Fibroblast of the aortic adventitia (primary cell): ENCODE data around the gene PCSK5. TPM values are rescaled to one million over a fixed set of nuclear protein-coding genes. Genes with fewer than 3 reads are reported as not detected.

Experiments used
- DNase-seq: peaks from one replicate; pipeline ENCODE4 v3.0.0-alpha.2; 2010; ENCODE audit warnings: low read depth
- H3K4me3 ChIP-seq: 2 replicates; pipeline ENCODE4 v1.5.1; 2011; ENCODE audit warnings: low read depth, mild to moderate bottlenecking, control low read depth, low read length, moderate library complexity
- CTCF ChIP-seq: IDR thresholded peaks from 2 replicates; pipeline ENCODE4 v1.5.1; 2011; ENCODE audit warnings: mild to moderate bottlenecking, low read length, control low read depth, inconsistent platforms; ENCODE audit not compliant: insufficient read depth
- total RNA-seq: library from RNA; depleted of rRNA; stranded (reverse); fragments of >200 nt; gene quantifications from 2 replicates; pipeline ENCODE4 v1.2.3, GENCODE V29; 2012; ENCODE audit warnings: low replicate concordance

Gene PCSK5
- total RNA-seq, 1 donor, result 3.6 TPM

- no peak for DNase-seq
- no peak overlapping the region for H3K4me3 ChIP-seq
- TF ChIP-seq CTCF, result no peak
These were observed 445.6 kb downstream of the PCSK5 start for GRCh38 chr9:76336027-76336426.

- DNase-seq, result no peak
- TF ChIP-seq CTCF, result no peak
- H3K4me3 ChIP-seq, result no peak overlapping the region
These were observed 447.9 kb downstream of the PCSK5 start for GRCh38 chr9:76338418-76338817.

GRCh38 chr9:76341616-76342015 lies 451.1 kb downstream of the PCSK5 start:
- H3K4me3 ChIP-seq, result no peak overlapping the region
- DNase-seq, result no peak
- TF ChIP-seq CTCF, result no peak

- no peak overlapping the region for H3K4me3 ChIP-seq
- no peak for DNase-seq
- TF ChIP-seq CTCF, result no peak
These were observed 451.7 kb downstream of the PCSK5 start for GRCh38 chr9:76342201-76342600.

GRCh38 chr9:76342858-76343257 lies 452.4 kb downstream of the PCSK5 start:
- no peak overlapping the region for H3K4me3 ChIP-seq
- no peak for TF ChIP-seq CTCF
- no peak for DNase-seq

GRCh38 chr9:76349865-76350264 lies 459.4 kb downstream of the PCSK5 start:
- TF ChIP-seq CTCF, result no peak
- no peak for DNase-seq
- no peak overlapping the region for H3K4me3 ChIP-seq

GRCh38 chr9:76351006-76351405 lies 460.5 kb downstream of the PCSK5 start:
- no peak for DNase-seq
- no peak for TF ChIP-seq CTCF
- H3K4me3 ChIP-seq, result no peak overlapping the region
